NCI-H1436 treated with DMSO at 0.1 percent for 48 hours (cell line): ENCODE measurements around the gene NFATC2.
A peak's percentile ranks its signal among the peaks of the same experiment; 100 is the strongest.

ENCODE experiments used
- DNase-seq: peaks from one replicate; lab custom pipeline; 2025; lab: John Stamatoyannopoulos, UW

NFATC2 gene

GRCh38 chr20:51389543-51390264, 152.8 kb downstream of the NFATC2 start:
- DNase-seq: no peak

- no peak for DNase-seq
Observed at GRCh38 chr20:51388756-51389542, 153.6 kb downstream of the NFATC2 start.

- DNase-seq: no peak
Observed at GRCh38 chr20:51388227-51388626, 154.3 kb downstream of the NFATC2 start.

GRCh38 chr20:51387125-51387875, 155.2 kb downstream of the NFATC2 start:
- no peak for DNase-seq

GRCh38 chr20:51386586-51386985, 155.9 kb downstream of the NFATC2 start:
- DNase-seq: no peak

GRCh38 chr20:51385646-51386530, 156.6 kb downstream of the NFATC2 start:
- no peak for DNase-seq

- no peak for DNase-seq
Observed at GRCh38 chr20:51384875-51385274, 157.6 kb downstream of the NFATC2 start.

- no peak for DNase-seq
Observed at GRCh38 chr20:51383891-51384510, 158.5 kb downstream of the NFATC2 start.

- peak; percentile 14 for DNase-seq
Observed at GRCh38 chr20:51382986-51383821, 159.3 kb downstream of the NFATC2 start.

GRCh38 chr20:51382111-51382985, 160.2 kb downstream of the NFATC2 start:
- DNase-seq: no peak

GRCh38 chr20:51381557-51381956, 161.0 kb downstream of the NFATC2 start:
- no peak for DNase-seq

- DNase-seq: no peak
Observed at GRCh38 chr20:51380401-51381385, 161.8 kb downstream of the NFATC2 start.

- no peak for DNase-seq
Observed at GRCh38 chr20:51379601-51380341, 162.7 kb downstream of the NFATC2 start.

GRCh38 chr20:51378171-51378928, 164.2 kb downstream of the NFATC2 start:
- DNase-seq: no peak

- DNase-seq: no peak
Observed at GRCh38 chr20:51377132-51377531, 165.4 kb downstream of the NFATC2 start.

GRCh38 chr20:51376111-51376510, 166.4 kb downstream of the NFATC2 start:
- no peak for DNase-seq

- no peak for DNase-seq
Observed at GRCh38 chr20:51375561-51375960, 167.0 kb downstream of the NFATC2 start.
